Measurements from ENCODE around the gene TRAF5.

The TRAF5 gene

GRCh38 chr1:211328084-211328694 is 1.6 kb downstream of the TRAF5 start:
- no peak for DNase-seq (ENCODE audit: low read depth)

- DNase-seq (ENCODE audit: low read depth): no peak
These were observed 2.3 kb downstream of the TRAF5 start for GRCh38 chr1:211328866-211329475.

GRCh38 chr1:211329764-211330201 is 3.1 kb downstream of the TRAF5 start:
- no peak for DNase-seq (ENCODE audit: low read depth)

- no peak for DNase-seq (ENCODE audit: low read depth)
These were observed 3.8 kb downstream of the TRAF5 start for GRCh38 chr1:211330282-211330936.

GRCh38 chr1:211331011-211331709 is 4.5 kb downstream of the TRAF5 start:
- DNase-seq (ENCODE audit: low read depth): no peak

- DNase-seq (ENCODE audit: low read depth): no peak
These were observed 5.5 kb downstream of the TRAF5 start for GRCh38 chr1:211332036-211332616.

- no peak for DNase-seq (ENCODE audit: low read depth)
These were observed 6.2 kb downstream of the TRAF5 start for GRCh38 chr1:211332830-211333229.

GRCh38 chr1:211333906-211334305 is 7.3 kb downstream of the TRAF5 start:
- no peak for DNase-seq (ENCODE audit: low read depth)

- DNase-seq (ENCODE audit: low read depth): no peak
These were observed 8.4 kb downstream of the TRAF5 start for GRCh38 chr1:211334986-211335385.

GRCh38 chr1:211335522-211336157 is 9.0 kb downstream of the TRAF5 start:
- DNase-seq (ENCODE audit: low read depth): no peak

- no peak for DNase-seq (ENCODE audit: low read depth)
These were observed 9.5 kb downstream of the TRAF5 start for GRCh38 chr1:211336161-211336560.

GRCh38 chr1:211336775-211337174 is 10.1 kb downstream of the TRAF5 start:
- no peak for DNase-seq (ENCODE audit: low read depth)

- no peak for DNase-seq (ENCODE audit: low read depth)
These were observed 11.0 kb downstream of the TRAF5 start for GRCh38 chr1:211337430-211338223.

- DNase-seq (ENCODE audit: low read depth): no peak
These were observed 11.6 kb downstream of the TRAF5 start for GRCh38 chr1:211338224-211338620.

GRCh38 chr1:211339631-211340041 is 13.0 kb downstream of the TRAF5 start:
- no peak for DNase-seq (ENCODE audit: low read depth)

- DNase-seq (ENCODE audit: low read depth): no peak
These were observed 14.2 kb downstream of the TRAF5 start for GRCh38 chr1:211340622-211341507.

- DNase-seq (ENCODE audit: low read depth): no peak
These were observed 15.4 kb downstream of the TRAF5 start for GRCh38 chr1:211341999-211342398.

GRCh38 chr1:211343607-211344006 is 17.0 kb downstream of the TRAF5 start:
- DNase-seq (ENCODE audit: low read depth): no peak

GRCh38 chr1:211344152-211344618 is 17.6 kb downstream of the TRAF5 start:
- DNase-seq (ENCODE audit: low read depth): no peak

GRCh38 chr1:211345719-211346118 is 19.1 kb downstream of the TRAF5 start:
- DNase-seq (ENCODE audit: low read depth): no peak

Data from GM04503 (cell line).